IMR-90 (cell line): ENCODE measurements around the gene SMIM33.

Experiments used
- ELK1 ChIP-seq: fragments of 150-350 bp; IDR thresholded peaks from 2 replicates; pipeline ENCODE4 v1.6.1; 2016; ENCODE audit warnings: low read depth, mild to moderate bottlenecking, low read length, moderate library complexity, borderline replicate concordance
- TF ChIP-seq, protein P1 (sequence below): conservative IDR thresholded peaks from 2 replicates; pipeline ENCODE4 v1.5.1; 2012; ENCODE audit warnings: mild to moderate bottlenecking, low read depth, low read length, improper control_type of control experiment

DNA sequence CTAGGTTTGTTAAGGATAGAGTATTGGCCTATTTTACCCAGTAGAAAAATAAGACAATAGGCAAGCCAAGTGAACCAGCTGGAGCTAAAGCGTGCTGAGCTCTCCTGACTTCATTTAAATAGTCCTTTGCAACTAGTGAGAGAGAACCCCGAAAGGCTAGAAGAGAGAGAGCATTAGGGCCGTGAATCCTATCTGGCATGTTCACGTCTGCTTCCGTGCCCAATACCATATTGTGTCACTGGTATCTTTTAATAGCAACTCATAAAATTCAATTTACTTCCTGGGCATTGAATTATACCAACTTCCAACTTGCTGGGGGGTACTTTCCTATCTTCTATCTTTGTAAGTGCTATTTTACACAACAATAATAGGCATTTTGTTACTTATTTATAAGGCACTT lies 45.3 kb upstream of the SMIM33 start:
- TF ChIP-seq ELK1, result no peak
- TF ChIP-seq, protein P1, sequence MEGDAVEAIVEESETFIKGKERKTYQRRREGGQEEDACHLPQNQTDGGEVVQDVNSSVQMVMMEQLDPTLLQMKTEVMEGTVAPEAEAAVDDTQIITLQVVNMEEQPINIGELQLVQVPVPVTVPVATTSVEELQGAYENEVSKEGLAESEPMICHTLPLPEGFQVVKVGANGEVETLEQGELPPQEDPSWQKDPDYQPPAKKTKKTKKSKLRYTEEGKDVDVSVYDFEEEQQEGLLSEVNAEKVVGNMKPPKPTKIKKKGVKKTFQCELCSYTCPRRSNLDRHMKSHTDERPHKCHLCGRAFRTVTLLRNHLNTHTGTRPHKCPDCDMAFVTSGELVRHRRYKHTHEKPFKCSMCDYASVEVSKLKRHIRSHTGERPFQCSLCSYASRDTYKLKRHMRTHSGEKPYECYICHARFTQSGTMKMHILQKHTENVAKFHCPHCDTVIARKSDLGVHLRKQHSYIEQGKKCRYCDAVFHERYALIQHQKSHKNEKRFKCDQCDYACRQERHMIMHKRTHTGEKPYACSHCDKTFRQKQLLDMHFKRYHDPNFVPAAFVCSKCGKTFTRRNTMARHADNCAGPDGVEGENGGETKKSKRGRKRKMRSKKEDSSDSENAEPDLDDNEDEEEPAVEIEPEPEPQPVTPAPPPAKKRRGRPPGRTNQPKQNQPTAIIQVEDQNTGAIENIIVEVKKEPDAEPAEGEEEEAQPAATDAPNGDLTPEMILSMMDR, result no peak
